Measurements from ENCODE around the gene FLNA.

FLNA gene

GRCh38 chrX:154380787-154381186 lies 6.4 kb upstream of the FLNA start:
- no peak for TF ChIP-seq CTCF (conservative IDR thresholded peaks at IDR 0.05)
- peak overlapping the region; percentile 92 for H3K27ac ChIP-seq

- no peak for TF ChIP-seq ZFX (IDR thresholded peaks at IDR 0.05)
- TF ChIP-seq CTCF (conservative IDR thresholded peaks at IDR 0.05): no peak
- H3K27ac ChIP-seq: peak overlapping the region; percentile 92
Observed at GRCh38 chrX:154380153-154380552, 5.7 kb upstream of the FLNA start.

- TF ChIP-seq CTCF (conservative IDR thresholded peaks at IDR 0.05) (no peak), ZFX (IDR thresholded peaks at IDR 0.05) (no peak)
- H3K27ac ChIP-seq: peak overlapping the region; percentile 92
Observed at GRCh38 chrX:154379569-154379951, 5.1 kb upstream of the FLNA start.

- peak within 1 kb of the TSS; percentile 92 for H3K27ac ChIP-seq
- TF ChIP-seq ZFX (IDR thresholded peaks at IDR 0.05) (peak; percentile 73), CTCF (conservative IDR thresholded peaks at IDR 0.05) (no peak)
Observed at GRCh38 chrX:154378799-154379568, 4.5 kb upstream of the FLNA start, which contains the start of gene EMD. Gene EMD, plus strand, starts transcription at chrX:154379295. Its CDS starts 190 bp downstream, at chrX:154379485.

- peak overlapping the region; percentile 92 for H3K27ac ChIP-seq
Observed at GRCh38 chrX:154378059-154378798, 3.8 kb upstream of the FLNA start.

GRCh38 chrX:154376774-154377173 lies 2.3 kb upstream of the FLNA start:
- no peak for TF ChIP-seq CTCF (conservative IDR thresholded peaks at IDR 0.05)
- H3K27ac ChIP-seq: peak overlapping the region; percentile 92

More at GRCh38 chrX:154378059-154378798, 3.8 kb upstream of the FLNA start:
- peak; percentile 45 for TF ChIP-seq ZFX (IDR thresholded peaks at IDR 0.05)
- TF ChIP-seq CTCF (conservative IDR thresholded peaks at IDR 0.05): no peak

GRCh38 chrX:154375156-154375504 lies 696 bp upstream of the FLNA start:
- TF ChIP-seq ZFX (IDR thresholded peaks at IDR 0.05) (no peak), CTCF (conservative IDR thresholded peaks at IDR 0.05) (no peak)
- peak overlapping the region; percentile 94 for H3K27ac ChIP-seq
